Mesenteric fat pad (tissue), 1 donor: Measurements from ENCODE around the gene BPIFB1. TPM values are rescaled to one million over a fixed set of nuclear protein-coding genes. Genes with fewer than 3 reads are reported as not detected.

ENCODE experiments used
- DNase-seq: peaks from one replicate; pipeline ENCODE4 v3.0.0-alpha.2; 2020; ENCODE audit warnings: low spot score
- total RNA-seq: library from RNA; stranded (reverse); fragmentation: NEBNext Ultra II Directional; extraction: Animal tissue kit (Norgen Biotek cat#: 25700); gene quantifications from one replicate; pipeline ENCODE4 v1.2.1, GENCODE V29; 2021
- donor health status: DM: yes; HTN: yes; CAD: no.

The BPIFB1 gene
- total RNA-seq, 1 donor from 2014 or later: not detected

GRCh38 chr20:33291830-33292355, 8.9 kb downstream of the BPIFB1 start:
- no peak for DNase-seq

DNA sequence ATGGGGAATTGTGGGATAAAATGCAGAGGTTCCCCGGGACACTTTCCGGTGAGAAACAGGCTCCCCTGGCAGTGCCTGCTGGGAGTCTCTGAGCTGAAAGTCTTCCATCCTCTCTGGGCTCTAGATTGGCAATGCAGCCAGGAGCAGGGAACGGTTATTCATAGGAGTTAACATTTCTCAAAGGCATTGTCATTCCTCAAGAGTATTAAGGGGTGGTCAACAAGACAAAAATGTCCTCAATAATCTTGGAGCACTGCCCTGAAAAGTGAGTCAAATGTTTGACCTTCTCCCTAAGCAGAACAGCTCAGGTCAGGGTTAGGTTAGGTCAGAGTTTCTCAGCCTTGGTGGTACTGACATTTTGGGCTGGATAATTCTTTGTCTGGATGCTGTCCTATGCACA, 13.2 kb downstream of the BPIFB1 start:
- no peak for DNase-seq

- no peak for DNase-seq
These were observed 15.4 kb downstream of the BPIFB1 start for GRCh38 chr20:33298391-33298790.

- no peak for DNase-seq
These were observed 16.1 kb downstream of the BPIFB1 start for GRCh38 chr20:33299111-33299603.

GRCh38 chr20:33301192-33301930, 18.3 kb downstream of the BPIFB1 start:
- no peak for DNase-seq

- no peak for DNase-seq
These were observed 20.6 kb downstream of the BPIFB1 start for GRCh38 chr20:33303595-33303994.

- DNase-seq: no peak
These were observed 21.0 kb downstream of the BPIFB1 start for GRCh38 chr20:33304046-33304445.

DNA sequence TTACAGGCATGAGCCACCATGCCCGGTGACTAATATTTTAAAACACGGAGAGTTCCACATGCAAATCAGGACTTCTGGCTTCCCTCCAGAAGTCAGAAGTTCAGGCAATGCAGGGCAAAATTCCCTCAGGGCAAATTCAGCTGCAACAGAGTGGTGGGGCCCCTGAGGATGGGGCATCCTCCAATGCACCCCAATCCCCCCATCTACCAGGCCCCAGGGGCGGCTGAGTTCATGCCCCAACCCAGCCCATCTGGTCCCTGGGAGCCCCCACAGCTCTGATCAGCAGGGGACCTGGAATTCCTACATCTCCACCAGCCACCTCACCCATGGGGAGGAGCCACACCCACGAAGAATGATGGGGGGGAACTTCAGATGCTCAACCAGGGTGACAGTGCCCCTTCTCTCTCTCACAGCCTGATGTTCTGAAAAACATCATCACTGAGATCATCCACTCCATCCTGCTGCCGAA, 22.6 kb downstream of the BPIFB1 start:
- DNase-seq: no peak

DNA sequence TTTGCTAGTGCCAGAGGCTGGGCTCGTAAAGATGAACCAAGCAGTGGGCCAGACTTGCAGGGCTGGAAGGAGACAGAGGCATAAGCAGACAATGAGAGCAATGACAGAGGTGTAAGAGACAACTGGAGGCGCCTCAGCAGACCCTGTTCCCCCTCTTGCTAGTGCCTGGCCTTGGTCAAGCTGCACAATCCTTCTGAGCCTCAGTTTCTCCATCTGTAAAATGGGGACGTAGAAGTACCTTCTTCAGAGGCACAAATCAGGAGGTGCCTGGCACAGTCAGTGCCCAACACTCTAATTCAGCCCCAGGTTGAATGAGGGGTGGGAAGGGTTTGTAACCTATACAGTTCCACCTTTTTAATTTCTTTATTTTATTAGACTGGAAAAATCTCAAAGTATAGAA, 23.2 kb downstream of the BPIFB1 start:
- DNase-seq: no peak

- no peak for DNase-seq
These were observed 23.8 kb downstream of the BPIFB1 start for GRCh38 chr20:33306807-33307206.

GRCh38 chr20:33308668-33309067, 25.7 kb downstream of the BPIFB1 start:
- no peak for DNase-seq

- DNase-seq: no peak
These were observed 26.6 kb downstream of the BPIFB1 start for GRCh38 chr20:33309631-33310030.

- DNase-seq: no peak
These were observed 27.4 kb downstream of the BPIFB1 start for GRCh38 chr20:33310327-33310899.

- no peak for DNase-seq
These were observed 28.0 kb downstream of the BPIFB1 start for GRCh38 chr20:33311011-33311410.

- no peak for DNase-seq
These were observed 29.0 kb downstream of the BPIFB1 start for GRCh38 chr20:33311996-33312395.

GRCh38 chr20:33312583-33312982, 29.6 kb downstream of the BPIFB1 start:
- DNase-seq: no peak

DNA sequence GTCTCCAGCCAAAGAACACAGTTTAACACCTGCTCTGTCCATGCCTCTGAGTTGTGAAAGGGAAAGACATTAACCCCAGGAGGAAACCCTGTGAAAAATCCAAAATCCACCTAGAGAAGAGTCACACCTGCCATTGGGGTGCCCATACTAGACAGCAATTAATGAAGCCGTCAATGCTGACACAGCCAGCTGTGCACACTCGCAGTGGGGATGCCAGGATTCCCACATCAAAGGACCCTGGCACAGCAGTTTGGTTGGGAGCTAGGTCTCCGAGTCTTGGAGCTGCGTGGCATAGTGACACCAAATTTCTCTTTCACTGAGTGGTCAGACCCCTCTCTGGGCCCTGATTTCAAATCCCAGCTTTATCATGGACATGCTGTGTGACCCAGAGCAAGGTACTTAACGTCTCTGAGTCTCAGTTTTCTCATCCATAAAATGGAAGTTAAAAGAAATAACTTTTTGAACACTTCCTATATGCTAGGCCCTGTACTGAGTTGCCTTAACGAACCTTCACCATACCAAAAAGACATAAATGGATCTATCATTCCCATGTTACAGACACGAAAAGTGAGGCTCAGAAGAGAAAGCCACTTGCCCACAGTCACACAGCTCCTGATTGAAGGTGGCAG, 30.8 kb downstream of the BPIFB1 start:
- no peak for DNase-seq

DNA sequence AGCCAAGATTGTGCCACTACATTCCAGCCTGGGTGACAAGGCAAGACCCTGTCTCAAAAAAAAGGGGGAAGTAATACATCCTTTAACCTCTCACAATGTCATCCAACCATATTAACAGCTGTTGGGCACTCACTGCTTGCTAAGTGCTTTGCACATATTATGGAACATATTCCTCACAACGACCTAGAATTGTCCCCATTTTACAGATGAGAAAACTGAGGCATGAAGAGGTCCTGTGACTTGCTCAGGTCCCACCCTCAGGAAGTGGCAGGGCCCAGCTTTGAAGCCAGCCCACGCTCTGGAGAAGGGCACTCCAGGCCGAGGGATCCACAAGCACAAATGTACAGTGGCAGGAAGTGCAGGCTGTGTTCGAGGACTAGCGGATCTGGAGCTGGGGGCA, 33.3 kb downstream of the BPIFB1 start:
- DNase-seq: no peak

DNA sequence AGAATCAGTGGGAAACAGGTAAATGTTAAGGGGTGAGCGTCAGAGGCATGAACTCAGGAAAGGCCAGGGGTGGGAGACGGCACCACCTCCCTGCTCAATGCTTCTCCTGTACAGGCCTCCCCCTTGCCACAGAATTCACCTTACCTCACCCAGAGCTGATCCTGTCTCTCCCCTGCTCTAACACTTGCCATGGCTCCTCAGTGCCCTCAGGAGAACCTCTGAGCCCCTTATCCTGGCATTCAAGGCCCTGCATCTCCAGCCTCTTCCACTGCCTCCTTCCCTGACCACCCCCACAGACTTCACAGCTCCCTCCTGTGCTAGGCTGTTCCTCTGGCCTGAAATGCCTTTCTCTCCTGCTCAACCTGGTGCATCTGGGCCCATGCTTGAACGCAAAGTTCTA, 33.9 kb downstream of the BPIFB1 start:
- DNase-seq: no peak

DNA sequence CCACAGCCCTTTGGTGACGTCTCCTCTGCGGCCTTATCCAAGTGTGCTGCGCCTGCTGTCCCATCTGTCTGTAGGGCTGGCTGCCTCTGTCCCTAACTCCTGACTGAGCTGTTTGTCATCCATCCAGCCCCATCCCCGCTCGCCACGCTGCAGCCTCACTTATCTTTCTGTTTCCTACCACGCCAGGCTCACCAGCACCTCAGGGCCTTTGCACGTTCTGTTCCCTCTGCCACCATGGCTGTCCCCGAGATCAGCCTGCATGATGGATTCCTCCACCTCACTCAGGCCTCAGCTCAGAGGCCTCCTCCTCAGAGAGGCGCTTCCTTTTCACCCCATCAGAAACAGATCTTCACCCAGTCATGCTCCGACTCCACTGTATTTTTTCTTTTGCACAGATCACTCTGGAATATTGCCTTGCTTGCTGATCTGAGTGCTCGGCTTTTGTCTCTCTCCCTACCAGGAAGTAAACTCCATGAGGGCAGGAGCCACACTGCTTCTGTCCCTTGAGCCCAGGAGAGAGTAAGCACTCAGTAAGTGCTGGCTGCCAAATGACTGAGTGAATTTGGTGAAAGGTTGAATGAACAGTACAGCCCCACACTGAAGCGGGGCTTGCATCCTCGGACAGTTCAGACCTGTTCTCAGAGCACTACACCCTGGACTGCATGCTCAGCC, 34.5 kb downstream of the BPIFB1 start:
- no peak for DNase-seq

GRCh38 chr20:33318096-33318429, 35.0 kb downstream of the BPIFB1 start:
- DNase-seq: no peak

DNA sequence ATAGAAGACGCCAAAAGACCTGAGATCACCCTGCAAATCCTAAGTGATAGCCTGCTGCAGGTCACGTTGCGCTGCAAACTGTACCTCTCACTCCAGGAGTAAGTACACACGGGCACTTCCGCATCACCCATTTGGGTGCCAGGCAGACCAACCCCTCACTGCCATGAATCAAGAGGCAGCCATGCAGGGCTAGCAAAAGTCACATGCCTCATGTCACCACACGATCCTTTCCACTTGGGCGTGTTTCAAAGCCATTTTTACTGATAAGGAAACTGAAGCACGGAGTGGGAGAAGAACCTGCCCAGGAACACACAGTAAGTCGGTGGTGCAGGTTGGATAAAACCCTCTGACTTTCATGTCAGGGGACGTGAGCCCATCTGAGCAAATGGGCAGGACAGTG, 37.0 kb downstream of the BPIFB1 start:
- DNase-seq: no peak
